ENCODE results near the gene UNC5B. TPM values are rescaled to one million over a fixed set of nuclear protein-coding genes. Genes with fewer than 3 reads are reported as not detected.

The UNC5B gene
- total RNA-seq, 1 experiment from 2014 or later: 80.5 TPM

- intact Hi-C loops (cut with micrococcal nuclease): no loop called here
- Mint-ChIP-seq H3K27ac (ENCODE audit: low read depth, unreplicated experiment) (peak overlapping the region; percentile 63), H3K27me3 (ENCODE audit: insufficient read depth, unreplicated experiment) (no peaks in the 10 kb centered on the region), H3K9me3 (ENCODE audit: unreplicated experiment) (no peaks in the 10 kb centered on the region), H3K4me1 (ENCODE audit: insufficient read depth, unreplicated experiment) (peaks cover 54% of the 10 kb centered on the region), H3K36me3 (ENCODE audit: insufficient read depth, unreplicated experiment) (peaks cover 7% of the 10 kb centered on the region), H3K4me3 (ENCODE audit: unreplicated experiment) (no peak overlapping the region)
- no peak for DNase-seq (ENCODE audit: unreplicated experiment)
- TF ChIP-seq CTCF (IDR thresholded peaks at IDR 0.05; ENCODE audit: unreplicated experiment): no peak
- ChIA-PET POLR2A (interaction anchor here (1.2 to 10.1 kb wide), 5 partner anchors 7 to 26 kb away, joined by 3 to 146 read pairs (median 12); partner anchors contain the start of gene UNC5B), CTCF (interaction anchor here (0.8 to 1.3 kb wide), 3 partner anchors 24 to 340 kb away, joined by 3 to 4 read pairs (median 4); partner anchors contain the start of gene UNC5B)
- BruUV-seq (replicated peaks): no TSS peak
Observed at GRCh38 chr10:71241830-71242621, 29.7 kb downstream of the UNC5B start.

GRCh38 chr10:71242622-71243009, 30.2 kb downstream of the UNC5B start:
- no peak for DNase-seq (ENCODE audit: unreplicated experiment)
- Mint-ChIP-seq H3K36me3 (ENCODE audit: insufficient read depth, unreplicated experiment) (peaks cover 7% of the 10 kb centered on the region), H3K27ac (ENCODE audit: low read depth, unreplicated experiment) (no peak overlapping the region), H3K4me1 (ENCODE audit: insufficient read depth, unreplicated experiment) (peaks cover 60% of the 10 kb centered on the region), H3K4me3 (ENCODE audit: unreplicated experiment) (no peak overlapping the region), H3K27me3 (ENCODE audit: insufficient read depth, unreplicated experiment) (no peaks in the 10 kb centered on the region), H3K9me3 (ENCODE audit: unreplicated experiment) (no peaks in the 10 kb centered on the region)
- intact Hi-C loops (cut with micrococcal nuclease): no loop called here
- ChIA-PET CTCF (interaction anchor here (0.8 to 1.1 kb wide), 4 partner anchors 11 to 340 kb away, joined by 3 to 4 read pairs (median 3); partner anchors contain the start of gene UNC5B), POLR2A (interaction anchor here (1.3 to 10.1 kb wide), 4 partner anchors 14 to 27 kb away, joined by 3 to 146 read pairs (median 32); partner anchors contain the start of gene UNC5B)
- no TSS peak for BruUV-seq (replicated peaks)
- TF ChIP-seq CTCF (IDR thresholded peaks at IDR 0.05; ENCODE audit: unreplicated experiment): no peak

- DNase-seq (ENCODE audit: unreplicated experiment): peak; percentile 92
- no peaks in the 10 kb centered on the region for H3K27me3 Mint-ChIP-seq (ENCODE audit: insufficient read depth, unreplicated experiment)
- TF ChIP-seq CTCF (IDR thresholded peaks at IDR 0.05; ENCODE audit: unreplicated experiment): no peak
- ChIA-PET POLR2A (interaction anchor here (0.9 to 10.1 kb wide), 7 partner anchors 11 to 427 kb away, joined by 3 to 146 read pairs (median 4); partner anchors contain the start of gene UNC5B), CTCF (interaction anchor here (0.6 to 1.9 kb wide), 6 partner anchors 12 to 341 kb away, joined by 3 to 7 read pairs (median 5); no protein-coding TSS in a partner anchor)
- peaks cover 67% of the 10 kb centered on the region for H3K4me1 Mint-ChIP-seq (ENCODE audit: insufficient read depth, unreplicated experiment)
- H3K27ac Mint-ChIP-seq (ENCODE audit: low read depth, unreplicated experiment): peak overlapping the region; percentile 95
- H3K4me3 Mint-ChIP-seq (ENCODE audit: unreplicated experiment): peak overlapping the region; percentile 38
- intact Hi-C loops (cut with micrococcal nuclease): loop anchor here (2.0 kb wide), 1 partner anchor 17 kb away; no protein-coding TSS in a partner anchor
- no peaks in the 10 kb centered on the region for H3K9me3 Mint-ChIP-seq (ENCODE audit: unreplicated experiment)
- BruUV-seq (replicated peaks): no TSS peak
- H3K36me3 Mint-ChIP-seq (ENCODE audit: insufficient read depth, unreplicated experiment): peaks cover 7% of the 10 kb centered on the region
Observed at GRCh38 chr10:71243756-71244395, 31.5 kb downstream of the UNC5B start.

All from MCF 10A (cell line).